Measurements from ENCODE around the gene RHOXF2.
"Not testable (repeated sequence)": the region's sequence is repeated elsewhere in the genome, so short reads cannot be mapped to it uniquely, and the experiment has no call there.

RHOXF2 gene

DNA sequence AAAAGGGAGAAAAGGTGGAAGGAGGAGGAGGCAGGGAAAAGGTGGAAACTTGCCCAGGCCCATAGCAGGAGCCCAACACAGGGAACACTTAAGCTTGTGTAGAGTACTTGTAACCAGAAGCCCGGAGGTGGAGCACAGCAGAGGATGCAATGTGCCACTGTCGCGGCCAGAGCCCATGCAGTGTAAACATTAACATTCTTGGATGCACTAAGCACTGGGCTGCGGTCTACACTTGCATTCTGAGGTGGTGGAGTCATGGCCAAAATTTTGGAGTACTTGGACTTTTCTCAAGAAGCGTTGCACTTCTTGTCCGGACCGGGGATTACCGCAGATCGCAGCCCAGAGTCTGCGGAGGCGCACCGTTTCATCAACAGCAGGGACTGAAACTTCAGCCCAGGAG, 38.2 kb upstream of the RHOXF2 start:
- H4K20me1 ChIP-seq (ENCODE audit: insufficient read depth, low read length, poor library complexity, severe bottlenecking), result no peaks in the 10 kb centered on the region
- H3K9me3 ChIP-seq (ENCODE audit: insufficient read depth, low read depth, low read length), result no peaks in the 10 kb centered on the region
- no peak overlapping the region for H3K4me2 ChIP-seq (ENCODE audit: low read depth, low read length, poor library complexity, severe bottlenecking)
- H3K9me2 ChIP-seq (replicated peaks; ENCODE audit: low read depth, low read length), result no peaks in the 10 kb centered on the region
- H3F3A ChIP-seq (ENCODE audit: low read depth), result no peaks in the 10 kb centered on the region
- H3K4me3 ChIP-seq (ENCODE audit: low read length, poor library complexity, severe bottlenecking), result no peak overlapping the region
- no peak for TF ChIP-seq EZH2phosphoT487 (IDR thresholded peaks at IDR 0.05; ENCODE audit: borderline replicate concordance)
- TF ChIP-seq, protein P1, sequence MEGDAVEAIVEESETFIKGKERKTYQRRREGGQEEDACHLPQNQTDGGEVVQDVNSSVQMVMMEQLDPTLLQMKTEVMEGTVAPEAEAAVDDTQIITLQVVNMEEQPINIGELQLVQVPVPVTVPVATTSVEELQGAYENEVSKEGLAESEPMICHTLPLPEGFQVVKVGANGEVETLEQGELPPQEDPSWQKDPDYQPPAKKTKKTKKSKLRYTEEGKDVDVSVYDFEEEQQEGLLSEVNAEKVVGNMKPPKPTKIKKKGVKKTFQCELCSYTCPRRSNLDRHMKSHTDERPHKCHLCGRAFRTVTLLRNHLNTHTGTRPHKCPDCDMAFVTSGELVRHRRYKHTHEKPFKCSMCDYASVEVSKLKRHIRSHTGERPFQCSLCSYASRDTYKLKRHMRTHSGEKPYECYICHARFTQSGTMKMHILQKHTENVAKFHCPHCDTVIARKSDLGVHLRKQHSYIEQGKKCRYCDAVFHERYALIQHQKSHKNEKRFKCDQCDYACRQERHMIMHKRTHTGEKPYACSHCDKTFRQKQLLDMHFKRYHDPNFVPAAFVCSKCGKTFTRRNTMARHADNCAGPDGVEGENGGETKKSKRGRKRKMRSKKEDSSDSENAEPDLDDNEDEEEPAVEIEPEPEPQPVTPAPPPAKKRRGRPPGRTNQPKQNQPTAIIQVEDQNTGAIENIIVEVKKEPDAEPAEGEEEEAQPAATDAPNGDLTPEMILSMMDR (conservative IDR thresholded peaks at IDR 0.05; ENCODE audit: low read length), result no peak
- no peak overlapping the region for H3K9ac ChIP-seq (ENCODE audit: low read depth, low read length, poor library complexity, severe bottlenecking)
- no peaks in the 10 kb centered on the region for H3K27me3 ChIP-seq (ENCODE audit: insufficient read depth, low read length, poor library complexity, severe bottlenecking)
- H2AFZ ChIP-seq (ENCODE audit: low read length), result no peak overlapping the region
- no peaks in the 10 kb centered on the region for H3K79me2 ChIP-seq (ENCODE audit: insufficient read depth, low read length)
- H3K4me1 ChIP-seq (ENCODE audit: insufficient read depth, low read length, poor library complexity, severe bottlenecking), result no peaks in the 10 kb centered on the region
- no peaks in the 10 kb centered on the region for H3K36me3 ChIP-seq (ENCODE audit: insufficient read depth, low read length)

DNA sequence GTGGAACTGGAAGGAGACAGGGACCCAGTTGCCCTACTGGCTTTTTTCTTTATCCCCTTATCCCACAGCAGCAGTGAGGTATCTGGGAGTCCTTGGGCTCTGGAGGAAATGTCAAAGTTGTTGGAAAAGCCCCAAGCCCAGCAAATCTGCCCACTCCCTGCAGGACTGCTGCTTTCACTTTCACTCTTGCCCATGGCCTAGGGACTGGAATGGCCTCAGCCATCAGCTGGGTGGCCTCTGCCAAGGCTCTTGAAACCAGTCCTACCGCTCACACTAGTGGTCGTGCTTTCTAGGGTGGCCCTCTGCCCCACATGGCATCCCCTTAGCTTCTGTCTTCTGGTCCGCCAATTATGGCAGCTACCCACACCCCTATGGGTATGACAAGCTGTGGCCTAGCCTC, 33.0 kb upstream of the RHOXF2 start:
- H3K4me3 ChIP-seq (ENCODE audit: low read length, poor library complexity, severe bottlenecking), result no peak overlapping the region
- H3K4me2 ChIP-seq (ENCODE audit: low read depth, low read length, poor library complexity, severe bottlenecking), result no peak overlapping the region
- H2AFZ ChIP-seq (ENCODE audit: low read length), result no peak overlapping the region
- no peaks in the 10 kb centered on the region for H4K20me1 ChIP-seq (ENCODE audit: insufficient read depth, low read length, poor library complexity, severe bottlenecking)
- no peaks in the 10 kb centered on the region for H3K9me2 ChIP-seq (replicated peaks; ENCODE audit: low read depth, low read length)
- no peaks in the 10 kb centered on the region for H3K4me1 ChIP-seq (ENCODE audit: insufficient read depth, low read length, poor library complexity, severe bottlenecking)
- no peaks in the 10 kb centered on the region for H3K27me3 ChIP-seq (ENCODE audit: insufficient read depth, low read length, poor library complexity, severe bottlenecking)
- no peak for TF ChIP-seq EZH2phosphoT487 (IDR thresholded peaks at IDR 0.05; ENCODE audit: borderline replicate concordance)
- TF ChIP-seq, protein P1 (conservative IDR thresholded peaks at IDR 0.05; ENCODE audit: low read length), result no peak
- H3K79me2 ChIP-seq (ENCODE audit: insufficient read depth, low read length), result no peaks in the 10 kb centered on the region
- no peaks in the 10 kb centered on the region for H3K36me3 ChIP-seq (ENCODE audit: insufficient read depth, low read length)
- H3K9ac ChIP-seq (ENCODE audit: low read depth, low read length, poor library complexity, severe bottlenecking), result no peak overlapping the region
- H3K9me3 ChIP-seq (ENCODE audit: insufficient read depth, low read depth, low read length), result no peaks in the 10 kb centered on the region
- H3F3A ChIP-seq (ENCODE audit: low read depth), result no peaks in the 10 kb centered on the region

DNA sequence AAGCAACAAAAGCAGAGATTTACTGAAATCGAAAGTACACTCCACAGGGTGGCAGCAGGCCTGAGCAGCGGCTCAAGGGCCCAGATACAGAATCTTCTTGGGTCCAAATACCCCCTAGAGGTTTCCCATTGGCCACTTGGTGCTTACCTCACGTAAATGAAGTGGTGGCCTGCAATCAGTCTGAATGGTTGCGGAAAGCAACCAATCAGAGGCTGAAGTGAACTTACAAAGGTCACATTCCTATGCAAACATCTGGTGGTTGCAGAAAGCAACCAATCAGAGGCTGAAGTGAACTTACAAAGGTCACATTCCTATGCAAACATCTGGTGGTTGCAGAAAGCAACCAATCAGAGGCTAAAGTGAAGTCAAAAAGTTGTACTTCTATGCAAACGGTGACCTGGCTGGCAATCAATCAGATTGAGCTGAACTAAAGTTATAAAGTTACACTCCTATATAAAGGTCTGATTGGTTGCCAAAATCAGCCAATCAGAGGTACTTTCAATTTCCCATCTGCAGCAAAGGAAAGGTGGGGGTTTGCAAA, 30.0 kb upstream of the RHOXF2 start:
- H3K9me3 ChIP-seq (ENCODE audit: insufficient read depth, low read depth, low read length); H3K36me3 ChIP-seq (ENCODE audit: insufficient read depth, low read length); H3K9ac ChIP-seq (ENCODE audit: low read depth, low read length, poor library complexity, severe bottlenecking); H3K79me2 ChIP-seq (ENCODE audit: insufficient read depth, low read length); H3K4me1 ChIP-seq (ENCODE audit: insufficient read depth, low read length, poor library complexity, severe bottlenecking); H3K4me2 ChIP-seq (ENCODE audit: low read depth, low read length, poor library complexity, severe bottlenecking); H3F3A ChIP-seq (ENCODE audit: low read depth); H3K4me3 ChIP-seq (ENCODE audit: low read length, poor library complexity, severe bottlenecking); H3K27me3 ChIP-seq (ENCODE audit: insufficient read depth, low read length, poor library complexity, severe bottlenecking); H4K20me1 ChIP-seq (ENCODE audit: insufficient read depth, low read length, poor library complexity, severe bottlenecking); H2AFZ ChIP-seq (ENCODE audit: low read length); H3K9me2 ChIP-seq (replicated peaks; ENCODE audit: low read depth, low read length): not testable (repeated sequence)

DNA sequence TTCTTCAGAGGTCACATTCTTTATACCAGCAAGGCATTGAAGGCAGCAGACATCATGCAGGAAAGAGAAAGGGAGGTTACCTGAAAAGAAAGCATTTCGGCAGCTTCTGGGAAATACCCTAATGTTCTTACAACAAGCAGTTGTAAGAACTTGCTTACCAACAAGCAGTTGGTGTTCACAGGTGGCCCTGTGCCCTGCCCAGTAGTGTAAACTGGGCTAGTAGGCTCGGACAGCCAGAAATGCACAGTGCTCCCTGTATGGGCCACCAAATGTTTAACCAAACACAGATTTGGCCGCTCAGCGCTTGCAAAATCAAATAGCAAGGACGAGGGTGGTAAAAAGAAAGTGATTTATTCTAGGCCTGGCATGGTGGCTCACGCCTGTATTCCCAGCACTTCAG, 22.3 kb upstream of the RHOXF2 start:
- Histone ChIP-seq H3F3A (ENCODE audit: low read depth) (no peaks in the 10 kb centered on the region), H3K4me3 (ENCODE audit: low read length, poor library complexity, severe bottlenecking) (no peak overlapping the region), H3K27me3 (ENCODE audit: insufficient read depth, low read length, poor library complexity, severe bottlenecking) (no peaks in the 10 kb centered on the region), H3K4me2 (ENCODE audit: low read depth, low read length, poor library complexity, severe bottlenecking) (no peak overlapping the region), H4K20me1 (ENCODE audit: insufficient read depth, low read length, poor library complexity, severe bottlenecking) (no peaks in the 10 kb centered on the region), H2AFZ (ENCODE audit: low read length) (no peak overlapping the region), H3K4me1 (ENCODE audit: insufficient read depth, low read length, poor library complexity, severe bottlenecking) (no peaks in the 10 kb centered on the region), H3K36me3 (ENCODE audit: insufficient read depth, low read length) (no peaks in the 10 kb centered on the region), H3K9me3 (ENCODE audit: insufficient read depth, low read depth, low read length) (no peaks in the 10 kb centered on the region), H3K9ac (ENCODE audit: low read depth, low read length, poor library complexity, severe bottlenecking) (no peak overlapping the region), H3K9me2 (replicated peaks; ENCODE audit: low read depth, low read length) (no peaks in the 10 kb centered on the region), H3K79me2 (ENCODE audit: insufficient read depth, low read length) (no peaks in the 10 kb centered on the region)
- TF ChIP-seq EZH2phosphoT487 (IDR thresholded peaks at IDR 0.05; ENCODE audit: borderline replicate concordance), result no peak
- TF ChIP-seq, protein P1 (conservative IDR thresholded peaks at IDR 0.05; ENCODE audit: low read length), result no peak

All from Loucy (cell line).